ENCODE data around the gene CACTIN.

The CACTIN gene

DNA sequence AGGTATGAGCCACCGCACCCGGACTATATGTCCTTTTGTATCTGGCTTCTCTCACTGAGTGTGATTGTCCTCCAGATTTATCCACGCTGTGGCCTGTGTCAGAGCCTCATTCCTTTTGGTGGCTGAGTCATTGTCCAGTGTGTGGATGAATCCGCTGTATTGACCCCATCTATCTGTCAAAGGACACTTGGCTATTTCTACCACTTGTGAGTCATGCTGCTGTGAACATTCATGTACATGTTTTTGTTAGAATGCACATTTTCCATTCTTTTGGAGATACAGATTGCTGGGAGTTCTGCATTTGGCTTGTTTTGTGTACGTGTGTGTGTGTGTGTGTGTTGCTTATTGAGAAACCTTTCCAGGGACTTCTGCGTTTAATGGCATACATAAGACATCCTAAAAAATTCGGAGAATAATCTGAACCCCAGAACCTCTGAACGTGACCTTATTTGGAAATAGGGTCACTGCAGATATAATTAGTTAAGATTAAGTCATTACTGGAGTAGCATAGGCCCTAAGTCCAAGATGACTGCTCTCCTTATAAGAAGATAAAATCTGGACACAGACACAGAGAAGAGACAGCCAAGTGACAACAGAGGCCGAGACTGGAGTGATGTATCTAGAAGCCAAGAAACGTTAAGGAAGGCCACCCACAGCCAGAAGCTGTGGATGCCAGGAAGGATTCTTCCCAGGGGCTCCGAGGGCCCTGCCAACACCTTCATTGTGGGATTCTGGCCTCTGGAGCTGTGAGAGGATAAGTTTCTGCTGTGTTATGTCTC is 46.2 kb downstream of the CACTIN start:
- TF ChIP-seq CTCF (conservative IDR thresholded peaks at IDR 0.05; ENCODE audit: low read depth, low read length) = no peak
- peak; percentile 95 for DNase-seq (ENCODE audit: low read depth)
- H3K4me3 ChIP-seq (ENCODE audit: low read depth, low read length) = no peak overlapping the region

DNA sequence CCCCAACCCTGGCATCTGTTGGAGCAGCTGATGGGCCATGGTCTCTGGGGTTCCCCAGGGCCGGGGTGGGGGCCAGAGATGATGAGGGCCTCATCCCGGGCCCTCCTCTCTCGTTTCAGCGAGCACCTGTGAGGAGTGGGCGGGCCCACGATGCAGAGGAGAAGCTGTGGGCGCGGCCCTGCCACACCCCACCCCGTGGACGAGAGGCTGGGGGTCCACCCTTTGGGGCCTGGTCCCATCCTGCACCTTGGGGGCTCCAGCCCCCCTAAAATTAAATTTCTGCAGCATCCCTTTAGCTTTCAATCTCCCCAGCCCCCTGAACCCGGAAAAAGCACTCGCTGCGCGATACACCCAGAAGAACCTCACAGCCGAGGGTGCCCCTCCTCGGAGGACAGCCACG is 48.2 kb downstream of the CACTIN start:
- no peak overlapping the region for H3K4me3 ChIP-seq (ENCODE audit: low read depth, low read length)
- no peak for TF ChIP-seq CTCF (conservative IDR thresholded peaks at IDR 0.05; ENCODE audit: low read depth, low read length)

DNA sequence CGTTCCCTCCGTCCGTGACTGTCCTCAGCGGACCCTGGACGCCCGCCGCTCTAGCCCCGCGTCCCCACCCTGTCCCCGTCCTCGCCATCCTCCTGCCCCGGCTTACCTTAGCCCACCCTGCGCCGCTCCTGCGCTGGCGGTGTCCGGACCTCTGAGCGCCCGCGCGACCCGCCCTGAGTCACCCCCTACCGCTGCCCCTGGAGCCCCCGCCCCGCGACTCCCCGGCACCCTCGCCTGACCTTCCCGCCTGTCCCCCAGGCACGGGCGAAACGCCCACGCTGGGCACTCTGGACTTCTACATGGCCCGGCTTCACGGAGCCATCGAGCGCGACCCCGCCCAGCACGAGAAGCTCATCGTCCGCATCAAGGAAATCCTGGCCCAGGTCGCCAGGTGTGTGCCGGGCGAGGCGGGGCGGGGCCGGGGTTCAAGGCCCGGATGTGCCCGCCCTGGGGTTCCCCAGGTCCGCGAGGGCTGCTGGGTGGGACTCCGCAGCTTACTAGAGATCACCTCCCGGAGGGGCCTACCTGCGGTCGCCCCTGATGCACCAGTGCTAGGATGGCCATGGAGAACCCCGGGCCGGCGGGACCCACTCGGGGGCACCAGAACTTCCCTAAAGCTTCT is 48.8 kb downstream of the CACTIN start:
- TF ChIP-seq CTCF (conservative IDR thresholded peaks at IDR 0.05; ENCODE audit: low read depth, low read length) = no peak
- H3K4me3 ChIP-seq (ENCODE audit: low read depth, low read length) = no peak overlapping the region
- DNase-seq (ENCODE audit: low read depth) = no peak

More for the DNA sequence above, 48.2 kb downstream of the CACTIN start:
- DNase-seq (ENCODE audit: low read depth) = no peak

DNA sequence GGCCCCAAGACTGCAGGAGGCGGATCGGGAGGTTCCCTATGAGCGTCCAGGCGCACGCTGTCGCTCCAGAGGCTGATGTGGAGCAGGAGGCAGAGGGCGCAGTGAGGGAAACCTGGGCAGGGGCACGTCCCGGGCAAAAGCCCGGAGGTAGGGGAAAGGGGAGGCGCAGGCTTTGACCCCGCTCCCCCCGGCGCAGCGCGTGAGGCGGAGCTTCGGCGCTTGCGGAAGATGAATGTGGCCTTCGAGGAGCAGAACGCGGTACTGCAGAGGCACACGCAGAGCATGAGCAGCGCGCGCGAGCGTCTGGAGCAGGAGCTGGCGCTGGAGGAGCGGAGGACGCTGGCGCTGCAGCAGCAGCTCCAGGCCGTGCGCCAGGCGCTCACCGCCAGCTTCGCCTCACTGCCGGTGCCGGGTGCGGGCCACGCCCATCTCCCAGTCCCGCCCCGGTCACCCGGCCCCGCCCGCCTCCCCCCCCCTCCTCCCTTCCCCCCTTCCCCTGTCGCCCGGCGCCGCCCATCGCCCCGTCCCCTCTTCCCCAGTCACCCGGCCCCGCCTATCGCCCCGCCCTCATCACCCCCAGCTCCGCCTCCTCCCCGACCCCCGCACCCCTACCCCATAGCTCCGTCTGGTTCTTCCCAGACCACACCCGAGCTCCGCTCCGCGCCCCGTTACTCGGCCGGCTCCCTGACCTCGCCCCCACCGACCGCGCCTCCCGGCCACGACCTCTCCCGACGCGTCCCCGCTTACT is 49.7 kb downstream of the CACTIN start:
- peak overlapping the region; percentile 35 for H3K4me3 ChIP-seq (ENCODE audit: low read depth, low read length)
- TF ChIP-seq CTCF (conservative IDR thresholded peaks at IDR 0.05; ENCODE audit: low read depth, low read length) = no peak
- DNase-seq (ENCODE audit: low read depth) = peak; percentile 69

GRCh38 chr19:3575949-3576673 is 50.5 kb downstream of the CACTIN start:
- no peak for DNase-seq (ENCODE audit: low read depth)
- TF ChIP-seq CTCF (conservative IDR thresholded peaks at IDR 0.05; ENCODE audit: low read depth, low read length) = no peak
- no peak overlapping the region for H3K4me3 ChIP-seq (ENCODE audit: low read depth, low read length)

GRCh38 chr19:3575260-3575741 is 51.3 kb downstream of the CACTIN start:
- H3K4me3 ChIP-seq (ENCODE audit: low read depth, low read length) = no peak overlapping the region
- DNase-seq (ENCODE audit: low read depth) = peak; percentile 68
- peak; percentile 59 for TF ChIP-seq CTCF (conservative IDR thresholded peaks at IDR 0.05; ENCODE audit: low read depth, low read length)

Measured in choroid plexus epithelial cell (primary cell).